Measurements from ENCODE around the gene RIN2. TPM values are rescaled to one million over a fixed set of nuclear protein-coding genes. Genes with fewer than 3 reads are reported as not detected.

The RIN2 gene
- polyA plus RNA-seq, 1 donor (not counting 4 experiments of a cell fraction or from before 2014, with no cell fraction given) = 40.1 TPM

DNA sequence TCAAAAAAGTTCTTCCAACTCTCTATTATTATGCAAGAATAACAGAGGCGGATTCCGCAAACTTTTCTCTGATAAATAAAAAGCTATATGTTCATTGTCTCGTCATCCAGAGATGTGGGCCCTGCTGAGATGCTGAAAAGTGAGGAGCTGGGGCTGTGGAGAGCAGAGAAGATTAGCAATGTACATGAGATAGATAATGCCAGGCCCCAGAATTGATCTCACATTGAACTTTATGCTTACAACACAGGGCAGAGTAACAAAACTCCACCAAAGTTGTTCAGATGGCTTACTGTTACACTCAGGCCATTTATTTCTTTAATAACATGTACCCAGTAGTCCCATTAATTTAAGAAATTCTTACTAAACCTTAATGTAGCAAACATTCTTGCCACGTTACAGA is 32.7 kb upstream of the RIN2 start:
- Histone ChIP-seq H3K4me3 (ENCODE audit: control insufficient read depth in 2 of 3, extremely low read depth in 1 of 3, insufficient read depth in 2 of 3, low read depth in 1 of 3, low read length in 3 of 3) (no peak overlapping the region), H4K20me1 (ENCODE audit: control insufficient read depth, extremely low read depth, insufficient read depth, low read length) (no peaks in the 10 kb centered on the region), H3K27me3 (ENCODE audit: control insufficient read depth, extremely low read depth, insufficient read depth, low read length) (peaks cover 3% of the 10 kb centered on the region), H3K9ac (ENCODE audit: control insufficient read depth, extremely low read depth, insufficient read depth, low read length) (no peak overlapping the region), H3K9me1 (ENCODE audit: control insufficient read depth, extremely low read depth, insufficient read depth, low read length) (no peaks in the 10 kb centered on the region), H3K4me2 (ENCODE audit: control insufficient read depth, extremely low read depth, insufficient read depth, low read depth, low read length) (no peak overlapping the region), H2AFZ (ENCODE audit: control insufficient read depth, low read length) (no peak overlapping the region), H3K79me2 (ENCODE audit: control insufficient read depth, insufficient read depth, low read length) (no peaks in the 10 kb centered on the region), H3K4me1 (ENCODE audit: control insufficient read depth, extremely low read depth, insufficient read depth, low read length) (peaks cover 5% of the 10 kb centered on the region), H3K9me3 (ENCODE audit: control insufficient read depth, low read depth, low read length) (no peaks in the 10 kb centered on the region), H3K36me3 (ENCODE audit: control insufficient read depth in 2 of 2, extremely low read depth in 1 of 2, insufficient read depth in 2 of 2, low read length in 2 of 2) (no peaks in the 10 kb centered on the region), H3K27ac (ENCODE audit: control insufficient read depth, insufficient read depth, low read length) (no peak overlapping the region)
- TF ChIP-seq, protein P1, sequence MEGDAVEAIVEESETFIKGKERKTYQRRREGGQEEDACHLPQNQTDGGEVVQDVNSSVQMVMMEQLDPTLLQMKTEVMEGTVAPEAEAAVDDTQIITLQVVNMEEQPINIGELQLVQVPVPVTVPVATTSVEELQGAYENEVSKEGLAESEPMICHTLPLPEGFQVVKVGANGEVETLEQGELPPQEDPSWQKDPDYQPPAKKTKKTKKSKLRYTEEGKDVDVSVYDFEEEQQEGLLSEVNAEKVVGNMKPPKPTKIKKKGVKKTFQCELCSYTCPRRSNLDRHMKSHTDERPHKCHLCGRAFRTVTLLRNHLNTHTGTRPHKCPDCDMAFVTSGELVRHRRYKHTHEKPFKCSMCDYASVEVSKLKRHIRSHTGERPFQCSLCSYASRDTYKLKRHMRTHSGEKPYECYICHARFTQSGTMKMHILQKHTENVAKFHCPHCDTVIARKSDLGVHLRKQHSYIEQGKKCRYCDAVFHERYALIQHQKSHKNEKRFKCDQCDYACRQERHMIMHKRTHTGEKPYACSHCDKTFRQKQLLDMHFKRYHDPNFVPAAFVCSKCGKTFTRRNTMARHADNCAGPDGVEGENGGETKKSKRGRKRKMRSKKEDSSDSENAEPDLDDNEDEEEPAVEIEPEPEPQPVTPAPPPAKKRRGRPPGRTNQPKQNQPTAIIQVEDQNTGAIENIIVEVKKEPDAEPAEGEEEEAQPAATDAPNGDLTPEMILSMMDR (optimal IDR thresholded peaks at IDR 0.05 in 1 of 3, IDR thresholded peaks at IDR 0.05 in 1 of 3, conservative IDR thresholded peaks at IDR 0.05 in 1 of 3; ENCODE audit: extremely low read depth in 1 of 3, insufficient read depth in 2 of 3, low read length in 3 of 3) = no peak
- no peak for TF ChIP-seq EZH2 (IDR thresholded peaks at IDR 0.05; ENCODE audit: low read length)
- FAIRE-seq (no peak), DNase-seq (ENCODE audit: low read depth, low spot score) (no peak)
- dilution Hi-C loops (cut with MboI; ENCODE audit: extremely low pct_ligation_motif_present, low sequenced_read_pairs) = no loop called here

DNA sequence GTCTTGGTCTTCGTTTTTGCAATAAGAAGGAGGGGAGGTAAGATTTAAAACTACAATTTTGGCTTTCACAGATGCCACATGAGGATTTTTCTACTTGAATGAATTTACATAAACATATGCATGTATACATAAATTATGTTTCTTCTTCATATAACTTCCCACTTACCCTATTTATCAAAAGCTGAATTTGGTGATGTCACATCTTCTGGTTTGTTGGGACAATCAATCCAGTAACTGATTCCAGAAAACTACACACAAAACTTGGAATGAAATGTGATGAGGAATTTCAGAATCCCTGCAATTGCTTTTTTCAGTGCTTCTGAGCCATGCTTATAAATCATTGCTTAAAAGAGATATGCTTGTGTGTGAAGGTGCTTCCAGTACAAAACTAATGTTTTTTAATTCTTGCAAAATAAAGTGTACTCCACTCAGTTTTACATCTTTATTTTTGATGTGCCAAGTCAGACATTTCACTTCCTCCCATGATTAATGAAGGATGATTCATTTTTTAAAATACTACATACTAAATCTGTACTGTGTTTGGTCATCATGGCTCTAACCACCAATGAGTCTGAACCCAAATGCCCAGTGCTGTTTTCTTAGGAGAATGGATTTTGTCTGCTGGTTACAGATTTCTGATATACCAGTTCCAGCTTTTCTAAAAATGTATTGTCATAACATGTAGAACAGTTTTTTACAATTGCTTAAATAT is 32.1 kb upstream of the RIN2 start:
- FAIRE-seq = peak; percentile 76
- no peak for DNase-seq (ENCODE audit: low read depth, low spot score)

More for the DNA sequence above, 32.1 kb upstream of the RIN2 start:
- H3K4me1 ChIP-seq (ENCODE audit: control insufficient read depth, extremely low read depth, insufficient read depth, low read length) = peaks cover 5% of the 10 kb centered on the region
- no peak overlapping the region for H3K27ac ChIP-seq (ENCODE audit: control insufficient read depth, insufficient read depth, low read length)
- no peak overlapping the region for H3K4me3 ChIP-seq (ENCODE audit: control insufficient read depth in 2 of 3, extremely low read depth in 1 of 3, insufficient read depth in 2 of 3, low read depth in 1 of 3, low read length in 3 of 3)
- no peak for TF ChIP-seq EZH2 (IDR thresholded peaks at IDR 0.05; ENCODE audit: low read length)
- TF ChIP-seq, protein P1 (optimal IDR thresholded peaks at IDR 0.05 in 1 of 3, IDR thresholded peaks at IDR 0.05 in 1 of 3, conservative IDR thresholded peaks at IDR 0.05 in 1 of 3; ENCODE audit: extremely low read depth in 1 of 3, insufficient read depth in 2 of 3, low read length in 3 of 3) = no peak
- H3K9ac ChIP-seq (ENCODE audit: control insufficient read depth, extremely low read depth, insufficient read depth, low read length) = no peak overlapping the region
- H3K79me2 ChIP-seq (ENCODE audit: control insufficient read depth, insufficient read depth, low read length) = no peaks in the 10 kb centered on the region
- no peaks in the 10 kb centered on the region for H4K20me1 ChIP-seq (ENCODE audit: control insufficient read depth, extremely low read depth, insufficient read depth, low read length)
- no peak overlapping the region for H3K4me2 ChIP-seq (ENCODE audit: control insufficient read depth, extremely low read depth, insufficient read depth, low read depth, low read length)
- no peaks in the 10 kb centered on the region for H3K9me3 ChIP-seq (ENCODE audit: control insufficient read depth, low read depth, low read length)
- H3K27me3 ChIP-seq (ENCODE audit: control insufficient read depth, extremely low read depth, insufficient read depth, low read length) = peaks cover 3% of the 10 kb centered on the region
- dilution Hi-C loops (cut with MboI; ENCODE audit: extremely low pct_ligation_motif_present, low sequenced_read_pairs) = no loop called here
- H3K36me3 ChIP-seq (ENCODE audit: control insufficient read depth in 2 of 2, extremely low read depth in 1 of 2, insufficient read depth in 2 of 2, low read length in 2 of 2) = no peaks in the 10 kb centered on the region
- H2AFZ ChIP-seq (ENCODE audit: control insufficient read depth, low read length) = no peak overlapping the region
- H3K9me1 ChIP-seq (ENCODE audit: control insufficient read depth, extremely low read depth, insufficient read depth, low read length) = no peaks in the 10 kb centered on the region

Data from keratinocyte (primary cell).